HG03469 (cell line): ENCODE results near the gene C3.
A peak's percentile ranks its signal among the peaks of the same experiment; 100 is the strongest.
"Not testable (repeated sequence)": the region's sequence is repeated elsewhere in the genome, so short reads cannot be mapped to it uniquely, and the experiment has no call there.

Experiments
- ATAC-seq: cut with Tn5 transposase; IDR thresholded peaks from one replicate; pipeline ENCODE4 v1.9.1; 2021; ENCODE audit warnings: mild to moderate bottlenecking, moderate library complexity, moderate number of reproducible peaks; ENCODE audit not compliant: unreplicated experiment

C3 gene

GRCh38 chr19:6720369-6721137 lies at the start of gene C3:
TSS of gene C3 (minus strand) at chr19:6720650. CDS start at chr19:6720589, 61 bp downstream.
- no peak for ATAC-seq

- no peak for ATAC-seq
Observed at GRCh38 chr19:6769006-6769619, 48.7 kb upstream of the C3 start.

- ATAC-seq = no peak
Observed at GRCh38 chr19:6768236-6768785, 47.9 kb upstream of the C3 start.

- ATAC-seq = peak; percentile 48
Observed at GRCh38 chr19:6767357-6768235, 47.1 kb upstream of the C3 start, which contains the start of gene SH2D3A. TSS of gene SH2D3A (minus strand) at chr19:6767435. CDS start at chr19:6763748, 3,687 bp downstream.

GRCh38 chr19:6767081-6767356 lies 46.6 kb upstream of the C3 start:
- no peak for ATAC-seq

- ATAC-seq = no peak
Observed at GRCh38 chr19:6766357-6767080, 46.1 kb upstream of the C3 start.

- ATAC-seq = no peak
Observed at GRCh38 chr19:6765738-6766356, 45.4 kb upstream of the C3 start.

GRCh38 chr19:6762253-6762797 lies 41.9 kb upstream of the C3 start:
- ATAC-seq = not testable (repeated sequence)

GRCh38 chr19:6761053-6761676 lies 40.7 kb upstream of the C3 start:
- no peak for ATAC-seq

GRCh38 chr19:6760606-6761005 lies 40.2 kb upstream of the C3 start:
- ATAC-seq = no peak

- no peak for ATAC-seq
Observed at GRCh38 chr19:6754653-6755463, 34.4 kb upstream of the C3 start.

- no peak for ATAC-seq
Observed at GRCh38 chr19:6754136-6754535, 33.7 kb upstream of the C3 start.

GRCh38 chr19:6753178-6754031 lies 33.0 kb upstream of the C3 start:
- ATAC-seq = peak; percentile 47

GRCh38 chr19:6752256-6753177 lies 32.1 kb upstream of the C3 start:
- no peak for ATAC-seq

- ATAC-seq = no peak
Observed at GRCh38 chr19:6751189-6751588, 30.7 kb upstream of the C3 start.

GRCh38 chr19:6750062-6750461 lies 29.6 kb upstream of the C3 start:
- ATAC-seq = no peak

GRCh38 chr19:6748543-6748942 lies 28.1 kb upstream of the C3 start:
- not testable (repeated sequence) for ATAC-seq
